ENCODE data around the gene SOCS7.

DNA sequence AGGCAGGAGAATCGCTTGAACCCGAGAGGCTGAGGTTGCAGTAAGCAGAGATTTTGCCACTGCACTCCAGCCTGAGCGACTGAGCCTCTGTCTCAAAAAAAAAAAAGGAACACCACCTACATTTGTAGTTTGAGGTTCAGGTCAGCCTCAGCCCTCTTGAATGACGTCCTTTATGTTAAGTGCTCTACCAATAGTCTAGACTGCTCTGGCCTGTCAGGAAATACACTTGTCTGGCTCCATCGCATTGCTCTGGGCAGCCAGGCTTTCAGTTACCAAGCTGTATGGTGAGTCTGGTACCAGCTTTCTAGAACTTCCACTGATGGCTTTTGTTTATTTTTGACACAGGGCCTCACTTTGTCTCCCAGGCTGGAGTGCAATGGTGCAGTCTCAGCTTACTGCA, 11.4 kb downstream of the SOCS7 start:
- TF ChIP-seq, protein P1, sequence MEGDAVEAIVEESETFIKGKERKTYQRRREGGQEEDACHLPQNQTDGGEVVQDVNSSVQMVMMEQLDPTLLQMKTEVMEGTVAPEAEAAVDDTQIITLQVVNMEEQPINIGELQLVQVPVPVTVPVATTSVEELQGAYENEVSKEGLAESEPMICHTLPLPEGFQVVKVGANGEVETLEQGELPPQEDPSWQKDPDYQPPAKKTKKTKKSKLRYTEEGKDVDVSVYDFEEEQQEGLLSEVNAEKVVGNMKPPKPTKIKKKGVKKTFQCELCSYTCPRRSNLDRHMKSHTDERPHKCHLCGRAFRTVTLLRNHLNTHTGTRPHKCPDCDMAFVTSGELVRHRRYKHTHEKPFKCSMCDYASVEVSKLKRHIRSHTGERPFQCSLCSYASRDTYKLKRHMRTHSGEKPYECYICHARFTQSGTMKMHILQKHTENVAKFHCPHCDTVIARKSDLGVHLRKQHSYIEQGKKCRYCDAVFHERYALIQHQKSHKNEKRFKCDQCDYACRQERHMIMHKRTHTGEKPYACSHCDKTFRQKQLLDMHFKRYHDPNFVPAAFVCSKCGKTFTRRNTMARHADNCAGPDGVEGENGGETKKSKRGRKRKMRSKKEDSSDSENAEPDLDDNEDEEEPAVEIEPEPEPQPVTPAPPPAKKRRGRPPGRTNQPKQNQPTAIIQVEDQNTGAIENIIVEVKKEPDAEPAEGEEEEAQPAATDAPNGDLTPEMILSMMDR (conservative IDR thresholded peaks at IDR 0.05; ENCODE audit: low read depth in 2 of 2), result no peak
- TF ChIP-seq JUNB (IDR thresholded peaks at IDR 0.05; ENCODE audit: unreplicated experiment) (no peak), EZH2 (IDR thresholded peaks at IDR 0.05; ENCODE audit: low read depth, unreplicated experiment) (no peak), POLR2AphosphoS5 (IDR thresholded peaks at IDR 0.05; ENCODE audit: low read depth) (no peak), STAT1 (IDR thresholded peaks at IDR 0.05; ENCODE audit: unreplicated experiment) (no peak), EZH2phosphoT487 (IDR thresholded peaks at IDR 0.05; ENCODE audit: unreplicated experiment) (no peak)
- TF ChIP-seq, protein P2, sequence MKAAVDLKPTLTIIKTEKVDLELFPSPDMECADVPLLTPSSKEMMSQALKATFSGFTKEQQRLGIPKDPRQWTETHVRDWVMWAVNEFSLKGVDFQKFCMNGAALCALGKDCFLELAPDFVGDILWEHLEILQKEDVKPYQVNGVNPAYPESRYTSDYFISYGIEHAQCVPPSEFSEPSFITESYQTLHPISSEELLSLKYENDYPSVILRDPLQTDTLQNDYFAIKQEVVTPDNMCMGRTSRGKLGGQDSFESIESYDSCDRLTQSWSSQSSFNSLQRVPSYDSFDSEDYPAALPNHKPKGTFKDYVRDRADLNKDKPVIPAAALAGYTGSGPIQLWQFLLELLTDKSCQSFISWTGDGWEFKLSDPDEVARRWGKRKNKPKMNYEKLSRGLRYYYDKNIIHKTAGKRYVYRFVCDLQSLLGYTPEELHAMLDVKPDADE (IDR thresholded peaks at IDR 0.05), result no peak
- TF ChIP-seq, protein P3, sequence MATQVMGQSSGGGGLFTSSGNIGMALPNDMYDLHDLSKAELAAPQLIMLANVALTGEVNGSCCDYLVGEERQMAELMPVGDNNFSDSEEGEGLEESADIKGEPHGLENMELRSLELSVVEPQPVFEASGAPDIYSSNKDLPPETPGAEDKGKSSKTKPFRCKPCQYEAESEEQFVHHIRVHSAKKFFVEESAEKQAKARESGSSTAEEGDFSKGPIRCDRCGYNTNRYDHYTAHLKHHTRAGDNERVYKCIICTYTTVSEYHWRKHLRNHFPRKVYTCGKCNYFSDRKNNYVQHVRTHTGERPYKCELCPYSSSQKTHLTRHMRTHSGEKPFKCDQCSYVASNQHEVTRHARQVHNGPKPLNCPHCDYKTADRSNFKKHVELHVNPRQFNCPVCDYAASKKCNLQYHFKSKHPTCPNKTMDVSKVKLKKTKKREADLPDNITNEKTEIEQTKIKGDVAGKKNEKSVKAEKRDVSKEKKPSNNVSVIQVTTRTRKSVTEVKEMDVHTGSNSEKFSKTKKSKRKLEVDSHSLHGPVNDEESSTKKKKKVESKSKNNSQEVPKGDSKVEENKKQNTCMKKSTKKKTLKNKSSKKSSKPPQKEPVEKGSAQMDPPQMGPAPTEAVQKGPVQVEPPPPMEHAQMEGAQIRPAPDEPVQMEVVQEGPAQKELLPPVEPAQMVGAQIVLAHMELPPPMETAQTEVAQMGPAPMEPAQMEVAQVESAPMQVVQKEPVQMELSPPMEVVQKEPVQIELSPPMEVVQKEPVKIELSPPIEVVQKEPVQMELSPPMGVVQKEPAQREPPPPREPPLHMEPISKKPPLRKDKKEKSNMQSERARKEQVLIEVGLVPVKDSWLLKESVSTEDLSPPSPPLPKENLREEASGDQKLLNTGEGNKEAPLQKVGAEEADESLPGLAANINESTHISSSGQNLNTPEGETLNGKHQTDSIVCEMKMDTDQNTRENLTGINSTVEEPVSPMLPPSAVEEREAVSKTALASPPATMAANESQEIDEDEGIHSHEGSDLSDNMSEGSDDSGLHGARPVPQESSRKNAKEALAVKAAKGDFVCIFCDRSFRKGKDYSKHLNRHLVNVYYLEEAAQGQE (IDR thresholded peaks at IDR 0.05; ENCODE audit: unreplicated experiment), result no peak
